ENCODE data around the gene ZPBP2. TPM values are rescaled to one million over a fixed set of nuclear protein-coding genes. Genes with fewer than 3 reads are reported as not detected.

ZPBP2 gene
- total RNA-seq, 2 donors from 2014 or later = not detected

GRCh38 chr17:39834017-39834416, 34.0 kb upstream of the ZPBP2 start:
- TF ChIP-seq CTCF (conservative IDR thresholded peaks at IDR 0.05) = no peak
- no peaks in the 10 kb centered on the region for H3K36me3 Mint-ChIP-seq (ENCODE audit: low read depth)
- H3K4me1 Mint-ChIP-seq = no peaks in the 10 kb centered on the region
- no peak overlapping the region for H3K27ac Mint-ChIP-seq
- H3K27me3 Mint-ChIP-seq (ENCODE audit: insufficient read depth) = peaks cover 4% of the 10 kb centered on the region
- no peak for DNase-seq
- Histone ChIP-seq H3K36me3 (ENCODE audit: control insufficient read depth, insufficient read depth, low read length) (no peaks in the 10 kb centered on the region), H3K9ac (ENCODE audit: extremely low read depth, low read length, poor library complexity, severe bottlenecking) (no peak overlapping the region), H3K27ac (ENCODE audit: low read depth, low read length) (no peak overlapping the region), H3K4me3 (ENCODE audit: low read length) (no peak overlapping the region), H3K9me3 (ENCODE audit: control insufficient read depth, low read length) (peaks cover 18% of the 10 kb centered on the region), H3K4me1 (ENCODE audit: control insufficient read depth, insufficient read depth, low read length) (no peaks in the 10 kb centered on the region), H3K27me3 (ENCODE audit: control insufficient read depth, insufficient read depth, low read length, poor library complexity, severe bottlenecking) (no peaks in the 10 kb centered on the region)
- H3K4me3 Mint-ChIP-seq = no peak overlapping the region
- H3K9me3 Mint-ChIP-seq = peaks cover 6% of the 10 kb centered on the region

- 94 to 96% methylated on average over 16 to 17 of the region's 17 CpGs for WGBS, 2 experiments (ENCODE audit: insufficient coverage in 1 of 2, insufficient read length in 1 of 2)
- H3K9me3 Mint-ChIP-seq = peaks cover 6% of the 10 kb centered on the region
- H3K27ac ChIP-seq (ENCODE audit: low read depth, low read length) = no peak overlapping the region
- no peaks in the 10 kb centered on the region for H3K36me3 ChIP-seq (ENCODE audit: control insufficient read depth, insufficient read depth, low read length)
- H3K9ac ChIP-seq (ENCODE audit: extremely low read depth, low read length, poor library complexity, severe bottlenecking) = no peak overlapping the region
- no peaks in the 10 kb centered on the region for H3K4me1 Mint-ChIP-seq
- peaks cover 4% of the 10 kb centered on the region for H3K27me3 Mint-ChIP-seq (ENCODE audit: insufficient read depth)
- H3K9me3 ChIP-seq (ENCODE audit: control insufficient read depth, low read length) = peaks cover 18% of the 10 kb centered on the region
- no peaks in the 10 kb centered on the region for H3K4me1 ChIP-seq (ENCODE audit: control insufficient read depth, insufficient read depth, low read length)
- peak; percentile 80 for DNase-seq
- no peak overlapping the region for H3K4me3 Mint-ChIP-seq
- TF ChIP-seq CTCF (conservative IDR thresholded peaks at IDR 0.05) = peak; percentile 70
- H3K4me3 ChIP-seq (ENCODE audit: low read length) = no peak overlapping the region
- no peaks in the 10 kb centered on the region for H3K27me3 ChIP-seq (ENCODE audit: control insufficient read depth, insufficient read depth, low read length, poor library complexity, severe bottlenecking)
- H3K36me3 Mint-ChIP-seq (ENCODE audit: low read depth) = no peaks in the 10 kb centered on the region
- H3K27ac Mint-ChIP-seq = no peak overlapping the region
Observed at GRCh38 chr17:39835038-39835786, 32.8 kb upstream of the ZPBP2 start.

- no peaks in the 10 kb centered on the region for H3K27me3 ChIP-seq (ENCODE audit: control insufficient read depth, insufficient read depth, low read length, poor library complexity, severe bottlenecking)
- no peak overlapping the region for H3K27ac ChIP-seq (ENCODE audit: low read depth, low read length)
- peaks cover 5% of the 10 kb centered on the region for H3K27me3 Mint-ChIP-seq (ENCODE audit: insufficient read depth)
- H3K36me3 Mint-ChIP-seq (ENCODE audit: low read depth) = no peaks in the 10 kb centered on the region
- H3K36me3 ChIP-seq (ENCODE audit: control insufficient read depth, insufficient read depth, low read length) = no peaks in the 10 kb centered on the region
- H3K4me3 ChIP-seq (ENCODE audit: low read length) = no peak overlapping the region
- 87 to 92% methylated on average over 5 to 6 of the region's 6 CpGs for WGBS, 2 experiments (ENCODE audit: insufficient coverage in 1 of 2, insufficient read length in 1 of 2)
- no peak overlapping the region for H3K4me3 Mint-ChIP-seq
- TF ChIP-seq CTCF (conservative IDR thresholded peaks at IDR 0.05) = no peak
- peaks cover 6% of the 10 kb centered on the region for H3K9me3 Mint-ChIP-seq
- H3K4me1 ChIP-seq (ENCODE audit: control insufficient read depth, insufficient read depth, low read length) = no peaks in the 10 kb centered on the region
- no peak overlapping the region for H3K27ac Mint-ChIP-seq
- no peak overlapping the region for H3K9ac ChIP-seq (ENCODE audit: extremely low read depth, low read length, poor library complexity, severe bottlenecking)
- H3K4me1 Mint-ChIP-seq = no peaks in the 10 kb centered on the region
- no peak for DNase-seq
- H3K9me3 ChIP-seq (ENCODE audit: control insufficient read depth, low read length) = peaks cover 18% of the 10 kb centered on the region
Observed at GRCh38 chr17:39836117-39836516, 31.9 kb upstream of the ZPBP2 start.

All from endodermal cell (in vitro differentiated cells).